Measurements from ENCODE around the gene ARL2BP. TPM values are rescaled to one million over a fixed set of nuclear protein-coding genes. Genes with fewer than 3 reads are reported as not detected.

ARL2BP gene
- total RNA-seq, 1 donor from 2014 or later = 76.3 TPM

- no peak for DNase-seq (ENCODE audit: low read depth)
These were observed 9.7 kb upstream of the ARL2BP start for GRCh38 chr16:57235128-57236021.

DNA sequence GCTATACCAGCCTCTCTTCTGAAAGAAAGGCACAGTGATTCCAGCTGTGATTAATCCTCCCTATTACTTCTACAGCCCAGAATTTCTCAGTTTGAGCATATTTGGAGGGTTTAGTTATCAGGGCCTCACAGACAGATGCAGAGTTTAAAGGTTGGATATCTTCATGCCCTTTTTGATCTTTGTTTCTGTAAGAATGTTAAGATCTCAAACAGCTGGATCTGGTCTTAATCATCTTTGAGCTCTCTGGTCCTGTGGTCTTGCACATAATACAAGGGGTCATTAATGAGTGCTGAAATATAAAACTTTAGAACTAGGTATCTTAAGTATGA lies 9.1 kb upstream of the ARL2BP start:
- DNase-seq (ENCODE audit: low read depth) = no peak

DNA sequence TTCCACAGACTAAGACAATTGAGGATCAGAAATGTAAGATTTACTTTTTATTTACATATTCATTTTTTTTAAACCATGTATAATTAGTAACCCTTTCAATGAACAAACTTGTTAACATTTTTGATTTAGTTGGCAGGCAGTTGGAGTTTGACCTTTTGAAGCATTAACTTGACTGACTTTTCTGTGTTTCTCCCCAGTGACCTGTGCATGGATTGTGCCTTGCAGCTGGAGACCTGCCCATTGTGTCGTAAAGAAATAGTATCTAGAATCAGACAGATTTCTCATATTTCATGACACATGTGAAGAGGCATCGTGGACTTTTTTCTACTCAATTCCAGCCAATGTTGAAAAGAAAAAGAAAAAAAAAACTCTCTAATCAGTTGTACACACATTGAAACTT lies 6.4 kb upstream of the ARL2BP start:
- no peak for DNase-seq (ENCODE audit: low read depth)

- DNase-seq (ENCODE audit: low read depth) = no peak
These were observed 6.0 kb upstream of the ARL2BP start for GRCh38 chr16:57239107-57239506.

DNA sequence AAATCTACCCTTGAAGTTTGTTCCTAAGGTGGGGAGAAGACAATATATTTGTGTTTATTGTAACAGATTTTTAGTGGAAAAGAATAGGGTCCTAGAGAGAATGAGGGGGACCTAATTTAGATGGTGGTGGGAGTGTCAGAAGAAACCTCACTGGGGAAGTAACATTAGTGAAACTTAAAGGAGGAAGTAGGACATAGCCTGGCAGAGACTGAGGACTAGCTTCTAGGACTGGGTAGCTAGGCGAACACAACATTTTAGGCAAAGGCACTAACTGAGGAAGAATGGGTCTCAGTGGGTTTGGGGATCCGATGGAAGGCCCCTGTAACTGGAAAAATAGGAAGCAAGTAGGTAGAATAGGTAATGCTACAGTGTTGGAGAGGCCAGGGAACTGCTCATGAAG lies 4.2 kb upstream of the ARL2BP start:
- no peak for DNase-seq (ENCODE audit: low read depth)

- no peak for DNase-seq (ENCODE audit: low read depth)
These were observed 2.4 kb upstream of the ARL2BP start for GRCh38 chr16:57242650-57243049.

DNA sequence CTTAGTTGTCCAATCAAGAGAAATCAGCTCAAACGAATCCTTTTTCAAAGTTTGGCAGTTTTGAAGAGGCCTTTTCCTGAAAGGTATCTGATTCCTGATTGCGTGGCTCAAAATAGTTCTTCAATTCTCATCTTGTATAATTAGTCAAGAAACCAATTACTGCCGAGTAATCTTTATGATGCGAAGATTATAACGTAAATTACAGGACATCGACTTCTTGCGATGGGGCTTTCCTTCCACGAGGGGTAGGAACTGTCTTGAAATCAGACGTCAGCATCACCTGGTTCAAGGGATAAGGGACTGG lies 644 bp upstream of the ARL2BP start:
- no peak for DNase-seq (ENCODE audit: low read depth)

GRCh38 chr16:57245472-57246113 lies 534 bp downstream of the ARL2BP start:
- peak; percentile 17 for DNase-seq (ENCODE audit: low read depth)

GRCh38 chr16:57251352-57251751 lies 6.3 kb downstream of the ARL2BP start:
- no peak for DNase-seq (ENCODE audit: low read depth)

DNA sequence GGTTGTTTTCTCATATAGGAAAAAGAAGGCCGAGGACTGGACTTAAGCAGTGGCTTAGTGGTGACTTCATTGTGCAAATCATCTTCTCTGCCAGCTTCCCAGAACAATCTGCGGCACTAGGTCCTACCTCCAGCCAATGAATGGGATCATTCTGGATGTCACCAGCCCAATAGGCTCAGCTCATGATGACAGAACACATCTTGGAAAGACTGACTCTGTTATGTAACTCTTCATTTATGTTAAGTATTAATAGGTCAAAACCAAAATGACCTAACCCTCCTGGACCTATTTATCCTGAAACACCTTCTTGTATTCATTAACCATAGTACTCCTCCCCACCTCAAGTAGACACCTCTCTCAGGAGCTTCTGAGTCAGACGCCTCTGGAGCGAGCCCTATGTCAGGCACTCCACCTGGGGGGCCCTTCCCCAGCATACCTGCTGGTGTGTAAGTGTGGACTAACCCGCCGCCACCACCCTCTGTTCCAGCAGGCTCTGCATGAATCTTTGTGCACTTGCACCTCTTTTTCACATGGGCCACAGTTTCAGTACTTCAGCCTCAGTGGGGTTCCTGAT lies 7.2 kb downstream of the ARL2BP start:
- DNase-seq (ENCODE audit: low read depth) = no peak

- no peak for DNase-seq (ENCODE audit: low read depth)
These were observed 8.4 kb downstream of the ARL2BP start for GRCh38 chr16:57253466-57253865.

DNA sequence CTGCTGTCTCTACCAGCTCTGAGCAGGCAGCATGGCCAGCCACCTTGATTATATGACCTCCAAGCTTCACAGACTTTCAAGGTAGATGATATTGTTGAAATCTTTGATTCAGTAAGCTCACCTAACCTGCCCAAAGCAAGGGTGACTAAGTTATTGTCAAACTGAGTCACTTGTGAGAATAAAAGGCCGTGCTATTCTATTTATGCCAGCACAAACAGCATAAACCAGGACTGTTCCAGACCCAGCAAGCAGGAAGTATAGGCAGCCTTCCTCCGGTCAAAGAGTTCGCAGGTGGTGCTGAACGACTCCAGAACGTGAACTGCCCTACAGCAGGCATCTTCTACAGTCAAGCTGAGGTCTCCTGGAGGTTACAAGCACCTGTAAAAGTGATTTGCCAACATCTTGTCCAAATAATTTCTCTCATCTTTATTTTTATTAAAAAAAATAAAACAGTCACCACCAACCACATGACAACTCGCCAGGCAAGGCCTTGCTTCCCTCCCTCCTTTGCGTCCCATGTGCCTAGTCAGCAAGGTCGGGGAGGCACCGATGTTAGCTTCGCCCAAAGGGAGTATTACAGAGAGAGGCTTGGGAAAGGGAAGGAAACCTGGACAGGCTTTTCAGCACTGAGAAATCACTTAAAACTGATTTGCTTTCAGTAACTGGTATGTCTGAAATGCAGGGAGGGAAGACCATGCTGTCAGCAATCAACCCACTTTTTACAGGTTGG lies 10.8 kb downstream of the ARL2BP start:
- DNase-seq (ENCODE audit: low read depth) = no peak

DNA sequence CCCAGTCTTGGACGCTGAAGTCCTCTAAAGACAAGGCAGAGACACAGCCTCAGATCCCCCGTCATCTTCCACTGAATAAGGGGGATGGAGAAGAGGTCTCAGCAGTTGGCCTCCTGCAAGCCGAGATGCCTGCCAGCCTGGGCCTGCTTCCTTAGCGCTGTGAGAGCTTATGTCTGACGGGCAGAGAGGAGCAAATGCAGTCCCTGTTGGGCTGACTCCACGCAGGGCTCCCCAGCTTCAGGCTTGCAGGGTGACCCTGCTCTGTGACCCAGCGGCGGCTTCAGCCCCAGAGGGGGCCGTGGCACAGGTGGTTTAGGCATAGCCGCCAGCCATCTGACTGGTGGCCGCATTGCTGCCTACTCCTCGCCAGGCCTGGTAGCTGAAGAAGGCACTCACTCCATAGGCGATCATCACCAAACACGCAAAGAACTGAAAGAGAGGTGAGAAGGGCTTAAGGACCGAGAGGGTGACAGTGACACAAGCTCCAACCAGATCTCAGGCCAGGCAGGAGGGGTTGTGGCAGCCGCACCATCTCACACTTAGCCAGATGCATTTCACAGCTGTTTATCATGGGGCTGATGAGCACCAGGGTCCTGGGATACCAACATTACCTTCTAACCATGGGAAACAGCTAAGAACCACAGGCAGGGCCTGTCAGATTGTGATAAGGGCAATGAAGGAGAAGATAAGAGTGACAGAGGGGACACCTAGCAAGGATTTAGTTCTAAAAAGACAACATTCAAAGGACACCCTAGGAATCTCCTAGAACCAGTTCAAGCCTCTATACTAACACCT lies 11.7 kb downstream of the ARL2BP start:
- DNase-seq (ENCODE audit: low read depth) = no peak

DNA sequence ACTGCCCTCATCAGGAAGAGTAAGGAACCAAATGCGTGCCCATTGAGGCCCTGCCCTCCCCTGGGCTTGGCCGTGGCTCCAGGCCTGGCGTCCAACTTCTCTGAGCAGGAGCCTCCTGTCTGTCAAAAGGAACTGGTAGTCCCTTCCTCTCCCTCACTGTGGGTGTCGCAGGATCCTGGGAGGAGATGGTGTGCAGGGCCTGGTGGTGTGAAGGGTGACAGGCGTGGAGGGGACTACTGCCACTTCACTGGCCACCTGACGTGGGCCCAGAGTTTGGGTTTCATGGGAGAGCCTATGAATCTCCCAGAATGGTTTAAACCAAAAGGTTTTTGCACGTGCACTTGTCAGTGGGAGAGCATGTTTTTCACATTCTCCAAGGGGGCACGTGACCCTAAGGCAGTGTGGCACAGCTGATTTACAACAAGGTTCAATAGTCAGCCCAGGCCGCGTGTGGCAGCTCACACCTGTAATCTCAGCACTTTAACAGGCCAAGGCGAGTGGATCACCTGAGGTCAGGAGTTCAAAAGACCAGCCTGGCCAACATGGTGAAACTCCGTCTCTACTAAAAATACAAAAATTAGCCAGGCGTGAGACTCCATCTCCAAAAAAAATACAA lies 12.5 kb downstream of the ARL2BP start:
- no peak for DNase-seq (ENCODE audit: low read depth)

- DNase-seq (ENCODE audit: low read depth) = no peak
These were observed 13.3 kb downstream of the ARL2BP start for GRCh38 chr16:57258226-57258909.

DNA sequence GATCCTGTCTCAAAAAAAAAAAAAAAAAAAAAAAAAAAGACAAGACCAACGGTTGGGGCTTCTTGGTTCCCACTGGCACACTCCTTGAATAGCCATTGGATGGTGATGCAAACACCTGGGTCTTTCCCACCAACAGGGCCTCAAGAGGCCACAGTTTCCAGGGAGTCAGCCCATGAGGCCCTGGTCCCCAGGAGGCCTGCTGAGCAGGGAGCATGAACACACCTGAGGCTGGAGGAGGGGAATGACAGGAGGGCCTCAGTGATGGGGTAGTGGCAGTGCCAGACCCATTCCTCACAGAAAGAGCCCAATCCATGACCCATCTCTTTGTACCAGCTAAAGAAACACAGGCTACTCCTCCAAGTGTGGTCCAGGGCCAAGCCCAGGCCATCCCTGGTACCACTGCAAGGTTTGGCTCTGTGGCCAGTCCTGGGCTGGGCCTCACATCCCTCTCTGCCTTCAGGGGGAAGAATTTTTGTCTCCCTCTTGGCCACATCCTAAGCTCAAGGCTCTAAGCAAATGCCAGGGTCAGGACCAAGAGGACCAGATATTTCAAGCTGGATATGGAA lies 13.9 kb downstream of the ARL2BP start:
- DNase-seq (ENCODE audit: low read depth) = no peak

- DNase-seq (ENCODE audit: low read depth) = peak; percentile 47
These were observed 15.4 kb downstream of the ARL2BP start for GRCh38 chr16:57260294-57260929.

GRCh38 chr16:57261806-57262205 lies 16.7 kb downstream of the ARL2BP start:
- DNase-seq (ENCODE audit: low read depth) = no peak

DNA sequence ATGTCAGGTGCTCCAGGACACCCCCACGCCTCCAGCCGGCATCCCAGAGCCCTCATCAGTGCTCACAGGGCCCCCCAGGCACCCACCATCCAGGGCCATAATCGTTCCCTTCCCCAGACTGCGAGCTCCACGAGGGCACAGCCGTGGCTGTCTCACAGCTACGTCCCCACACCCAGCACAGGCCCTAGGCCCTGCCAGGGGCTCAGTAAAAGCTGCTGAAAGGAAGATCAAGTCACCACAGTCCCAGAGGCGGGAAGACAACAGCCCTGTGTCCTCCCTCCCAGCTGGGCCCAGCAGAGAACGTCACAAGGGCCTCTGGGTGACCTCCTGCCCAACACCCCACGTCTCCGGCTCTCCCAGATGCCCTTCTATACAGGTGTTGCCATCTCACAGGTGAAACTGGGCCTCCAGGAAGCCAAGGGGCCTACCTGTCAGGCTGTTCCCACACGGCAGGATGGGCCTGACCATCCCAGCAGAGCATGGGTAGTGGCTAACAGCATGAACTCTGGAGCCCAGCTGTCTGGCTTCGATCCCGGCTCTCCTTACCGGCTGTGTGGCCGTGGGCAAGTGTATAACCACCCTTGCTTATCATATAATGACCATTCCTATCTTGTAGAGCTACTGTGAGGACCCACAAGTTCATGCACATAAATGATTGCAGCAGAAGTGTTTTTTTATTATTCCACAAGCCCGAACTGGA lies 17.9 kb downstream of the ARL2BP start:
- no peak for DNase-seq (ENCODE audit: low read depth)

Data from myocyte (in vitro differentiated cells).